ENCODE results near the gene JMJD6.
"Not testable (repeated sequence)": the region's sequence is repeated elsewhere in the genome, so short reads cannot be mapped to it uniquely, and the experiment has no call there.

JMJD6 gene

DNA sequence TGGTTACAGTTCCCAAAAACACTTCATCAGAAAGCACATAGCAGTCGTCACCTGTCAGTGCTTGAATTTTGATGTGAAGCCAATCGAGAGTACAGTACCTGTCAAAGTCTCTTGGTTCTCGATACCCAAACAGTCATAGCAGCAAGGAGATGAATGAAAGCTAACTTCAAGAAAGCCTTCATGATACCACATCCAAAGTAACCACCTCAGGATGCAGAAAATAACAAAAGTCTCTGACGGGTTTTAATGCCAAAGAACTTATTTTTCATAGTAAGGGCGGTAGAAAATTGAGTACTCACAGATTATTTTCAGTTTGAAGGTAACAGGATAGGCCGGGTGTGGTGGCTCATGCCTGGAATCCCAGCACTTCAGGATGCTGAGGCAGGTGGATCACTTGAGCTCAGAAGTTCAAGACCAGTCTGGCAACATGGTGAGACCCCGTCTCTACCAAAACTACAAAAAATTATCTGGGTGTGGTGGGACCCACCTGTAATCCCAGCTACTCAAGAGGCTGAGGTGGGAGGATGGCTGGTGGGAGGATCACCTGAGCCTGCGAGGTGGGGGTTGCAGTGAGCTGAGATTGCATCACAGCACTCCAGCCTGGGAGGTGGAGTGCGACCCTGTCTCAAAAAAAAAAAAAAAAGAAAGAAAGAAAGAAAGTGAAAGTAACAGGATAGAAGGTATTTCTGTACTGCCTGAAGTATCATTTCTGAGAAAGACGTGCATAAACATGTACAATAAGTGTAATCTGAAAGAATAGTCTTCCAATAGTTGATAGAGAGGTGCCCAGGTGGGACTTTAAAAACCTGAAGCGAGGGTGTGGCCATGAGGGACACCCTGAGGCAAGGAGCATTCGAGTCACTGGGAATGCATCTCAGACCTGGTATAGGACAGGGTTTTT is 26.9 kb upstream of the JMJD6 start:
- H3K4me3 ChIP-seq (ENCODE audit: control insufficient read depth, low read depth, low read length), result no peak overlapping the region
- no peak for TF ChIP-seq CTCF (IDR thresholded peaks at IDR 0.05; ENCODE audit: control insufficient read depth, insufficient read depth, low read depth, low read length, missing control alignments)
- no peak for DNase-seq (ENCODE audit: low read depth)

- H3K4me3 ChIP-seq (ENCODE audit: control insufficient read depth, low read depth, low read length), result no peak overlapping the region
- TF ChIP-seq CTCF (IDR thresholded peaks at IDR 0.05; ENCODE audit: control insufficient read depth, insufficient read depth, low read depth, low read length, missing control alignments), result no peak
- DNase-seq (ENCODE audit: low read depth), result no peak
Observed at GRCh38 chr17:76752006-76752405, 25.6 kb upstream of the JMJD6 start.

DNA sequence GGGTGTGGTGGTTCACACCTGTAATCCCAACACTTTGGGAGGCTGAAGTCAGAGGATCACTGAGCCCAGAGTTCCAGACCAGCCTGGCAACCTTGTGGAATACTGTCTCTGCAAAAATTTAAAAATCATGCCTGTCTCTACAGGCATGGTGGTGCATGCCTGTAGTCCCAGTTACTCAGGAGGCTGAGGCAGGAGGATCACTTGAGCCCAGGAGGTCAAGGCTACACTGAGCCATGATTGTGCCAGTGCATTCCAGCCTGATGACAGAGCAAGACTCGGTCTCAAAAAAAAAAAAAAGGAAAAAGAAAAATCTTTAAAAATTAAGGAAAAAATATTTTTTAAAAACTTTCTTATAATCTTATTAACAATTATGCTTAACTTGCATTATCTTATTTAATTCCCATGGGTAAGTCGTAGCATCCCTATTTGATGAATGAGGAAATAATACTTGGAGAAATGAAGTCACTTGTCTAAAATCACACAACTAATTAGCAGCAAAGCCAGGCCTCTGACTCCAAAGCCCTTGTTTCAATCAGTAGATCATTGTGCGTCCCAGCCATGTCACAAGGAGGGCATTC is 25.1 kb upstream of the JMJD6 start:
- DNase-seq (ENCODE audit: low read depth), result no peak
- H3K4me3 ChIP-seq (ENCODE audit: control insufficient read depth, low read depth, low read length), result no peak overlapping the region
- no peak for TF ChIP-seq CTCF (IDR thresholded peaks at IDR 0.05; ENCODE audit: control insufficient read depth, insufficient read depth, low read depth, low read length, missing control alignments)

DNA sequence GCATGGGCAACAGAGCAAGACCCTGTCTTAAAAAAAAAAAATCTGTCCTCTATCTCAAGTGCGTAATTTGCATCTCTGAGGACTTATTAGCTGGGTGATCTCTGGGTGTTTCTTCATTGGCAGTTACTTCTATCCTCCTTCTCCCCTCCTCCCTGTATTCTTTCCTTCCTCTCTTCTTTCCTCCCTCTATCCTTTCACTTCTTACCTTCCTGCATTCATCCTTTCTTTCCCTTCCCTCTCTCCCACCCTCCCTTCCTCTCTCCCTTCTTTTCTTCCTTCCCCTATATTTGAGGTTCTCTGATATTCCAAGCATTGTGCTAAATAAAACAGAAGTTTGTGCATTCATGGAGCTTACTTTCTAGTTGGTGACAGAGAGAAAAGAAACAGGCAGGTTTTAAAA is 22.3 kb upstream of the JMJD6 start:
- DNase-seq (ENCODE audit: low read depth), result no peak
- TF ChIP-seq CTCF (IDR thresholded peaks at IDR 0.05; ENCODE audit: control insufficient read depth, insufficient read depth, low read depth, low read length, missing control alignments), result no peak
- H3K4me3 ChIP-seq (ENCODE audit: control insufficient read depth, low read depth, low read length), result no peak overlapping the region

DNA sequence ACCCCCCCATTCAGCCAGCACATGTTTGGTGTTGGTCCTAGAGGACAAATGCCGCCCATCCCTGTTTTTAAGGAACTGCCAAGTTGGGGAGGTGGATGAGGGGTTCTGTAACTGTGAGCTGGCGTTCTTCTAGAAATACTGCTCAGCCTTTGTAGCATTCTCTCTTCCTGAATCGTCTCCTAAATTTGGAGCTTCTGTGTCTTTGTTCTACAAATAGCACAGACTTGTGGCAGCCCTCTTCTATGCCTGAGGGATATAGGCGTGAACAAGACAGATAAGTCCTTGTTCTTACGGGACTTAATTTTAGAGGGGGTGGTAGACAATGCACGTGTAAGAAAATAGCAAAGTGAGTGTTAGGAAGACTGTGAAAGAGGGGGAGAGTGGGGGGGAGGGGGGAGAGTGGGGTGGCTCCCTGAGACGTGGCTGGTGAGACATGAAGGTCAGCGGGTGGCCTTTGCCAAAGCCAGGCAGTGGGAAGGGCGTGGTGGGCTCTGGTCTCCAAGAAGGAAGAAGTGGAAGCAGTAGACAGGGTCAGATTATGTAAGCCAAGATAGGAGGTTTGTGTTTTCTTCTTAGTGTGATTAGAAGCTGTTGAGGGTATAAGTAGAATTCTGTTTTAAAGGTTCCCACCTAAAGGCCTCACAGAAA is 21.4 kb upstream of the JMJD6 start:
- no peak for TF ChIP-seq CTCF (IDR thresholded peaks at IDR 0.05; ENCODE audit: control insufficient read depth, insufficient read depth, low read depth, low read length, missing control alignments)
- no peak for DNase-seq (ENCODE audit: low read depth)
- H3K4me3 ChIP-seq (ENCODE audit: control insufficient read depth, low read depth, low read length), result no peak overlapping the region

- not testable (repeated sequence) for DNase-seq (ENCODE audit: low read depth); H3K4me3 ChIP-seq (ENCODE audit: control insufficient read depth, low read depth, low read length)
Observed at GRCh38 chr17:76745785-76746184, 19.4 kb upstream of the JMJD6 start.

GRCh38 chr17:76744747-76745146 is 18.3 kb upstream of the JMJD6 start:
- no peak for TF ChIP-seq CTCF (IDR thresholded peaks at IDR 0.05; ENCODE audit: control insufficient read depth, insufficient read depth, low read depth, low read length, missing control alignments)
- H3K4me3 ChIP-seq (ENCODE audit: control insufficient read depth, low read depth, low read length), result no peak overlapping the region
- no peak for DNase-seq (ENCODE audit: low read depth)

Data from AG09309 (cell line).